GM12865 (cell line): ENCODE measurements around the gene OPCML.

Source experiments
- DNase-seq: peaks from one replicate; pipeline ENCODE4 v3.0.0; 2010; ENCODE audit warnings: low read depth
- H3K4me3 ChIP-seq: 2 replicates; pipeline ENCODE4 v1.5.1; 2011; ENCODE audit warnings: mild to moderate bottlenecking, low read depth, low read length, control low read depth
- CTCF ChIP-seq: IDR thresholded peaks from 2 replicates; pipeline ENCODE4 v1.5.1; 2011; ENCODE audit warnings: low read length, control low read depth, low read depth, inconsistent platforms; ENCODE audit not compliant: insufficient read depth; ENCODE audit errors: missing control alignments

The OPCML gene

GRCh38 chr11:133491680-133492383, 40.5 kb downstream of the OPCML start:
- no peak for DNase-seq
- no peak overlapping the region for H3K4me3 ChIP-seq
- TF ChIP-seq CTCF: no peak

GRCh38 chr11:133480722-133481121, 51.6 kb downstream of the OPCML start:
- no peak for TF ChIP-seq CTCF
- H3K4me3 ChIP-seq: no peak overlapping the region
- DNase-seq: no peak

GRCh38 chr11:133479209-133479608, 53.1 kb downstream of the OPCML start:
- DNase-seq: no peak
- TF ChIP-seq CTCF: no peak
- H3K4me3 ChIP-seq: no peak overlapping the region

- DNase-seq: no peak
- no peak for TF ChIP-seq CTCF
- no peak overlapping the region for H3K4me3 ChIP-seq
Measured at GRCh38 chr11:133477251-133477625, 55.1 kb downstream of the OPCML start.

GRCh38 chr11:133476570-133477250, 55.6 kb downstream of the OPCML start:
- H3K4me3 ChIP-seq: no peak overlapping the region
- TF ChIP-seq CTCF: no peak
- DNase-seq: no peak

GRCh38 chr11:133474461-133474860, 57.8 kb downstream of the OPCML start:
- TF ChIP-seq CTCF: no peak
- DNase-seq: no peak
- no peak overlapping the region for H3K4me3 ChIP-seq
